GM18499 (cell line): ENCODE measurements around the gene PROM2.
"Not testable (repeated sequence)": the region's sequence is repeated elsewhere in the genome, so short reads cannot be mapped to it uniquely, and the experiment has no call there.

Experiments used
- ATAC-seq: cut with Tn5 transposase; IDR thresholded peaks from one replicate; pipeline ENCODE4 v1.9.1; 2021; ENCODE audit warnings: moderate number of reproducible peaks; ENCODE audit not compliant: insufficient read depth, unreplicated experiment

PROM2 gene

GRCh38 chr2:95274291-95275150 is at the start of gene PROM2:
TSS of gene PROM2 (plus strand) at chr2:95274449. CDS start at chr2:95274586, 137 bp downstream.
- no peak for ATAC-seq

- ATAC-seq: no peak
Measured at GRCh38 chr2:95225658-95226057, 48.6 kb upstream of the PROM2 start.

GRCh38 chr2:95231723-95232122 is 42.5 kb upstream of the PROM2 start:
- ATAC-seq: no peak

- no peak for ATAC-seq
Measured at GRCh38 chr2:95232232-95232631, 42.0 kb upstream of the PROM2 start.

- no peak for ATAC-seq
Measured at GRCh38 chr2:95234286-95234785, 39.9 kb upstream of the PROM2 start.

GRCh38 chr2:95234816-95235215 is 39.4 kb upstream of the PROM2 start:
- ATAC-seq: no peak

GRCh38 chr2:95238131-95238530 is 36.1 kb upstream of the PROM2 start:
- ATAC-seq: no peak

- ATAC-seq: no peak
Measured at GRCh38 chr2:95240091-95240490, 34.2 kb upstream of the PROM2 start.

GRCh38 chr2:95240556-95240955 is 33.7 kb upstream of the PROM2 start:
- ATAC-seq: no peak

GRCh38 chr2:95242084-95242483 is 32.2 kb upstream of the PROM2 start:
- ATAC-seq: not testable (repeated sequence)

GRCh38 chr2:95258271-95258670 is 16.0 kb upstream of the PROM2 start:
- ATAC-seq: no peak

GRCh38 chr2:95260028-95261023 is 13.9 kb upstream of the PROM2 start:
- no peak for ATAC-seq

GRCh38 chr2:95261602-95262001 is 12.6 kb upstream of the PROM2 start:
- ATAC-seq: no peak

- ATAC-seq: no peak
Measured at GRCh38 chr2:95262896-95263542, 11.2 kb upstream of the PROM2 start.

GRCh38 chr2:95264624-95265023 is 9.6 kb upstream of the PROM2 start:
- ATAC-seq: no peak

GRCh38 chr2:95265182-95265581 is 9.1 kb upstream of the PROM2 start:
- ATAC-seq: no peak

GRCh38 chr2:95266781-95267430 is 7.3 kb upstream of the PROM2 start:
- no peak for ATAC-seq

- ATAC-seq: no peak
Measured at GRCh38 chr2:95267458-95268210, 6.6 kb upstream of the PROM2 start.
